Measurements from ENCODE around the gene GAS2L2. TPM values are rescaled to one million over a fixed set of nuclear protein-coding genes. Genes with fewer than 3 reads are reported as not detected.
A peak's percentile ranks its signal among the peaks of the same experiment; 100 is the strongest.

The GAS2L2 gene
- total RNA-seq, 3 donors from 2014 or later = 0.29 to 0.33 (median 0.32) TPM

GRCh38 chr17:35714988-35715387 is 38.1 kb downstream of the GAS2L2 start:
- H3K4me1 ChIP-seq = no peaks in the 10 kb centered on the region
- H3K4me3 ChIP-seq = no peak overlapping the region
- TF ChIP-seq POLR2A (IDR thresholded peaks at IDR 0.05) (no peak), POLR2AphosphoS5 (IDR thresholded peaks at IDR 0.05) (no peak), CTCF (IDR thresholded peaks at IDR 0.05) (no peak)
- H3K27me3 ChIP-seq = no peaks in the 10 kb centered on the region
- H3K27ac ChIP-seq = no peak overlapping the region
- intact Hi-C loops (cut with DNase I; ENCODE audit: low total_unique reads) = no loop called here
- DNase-seq (ENCODE audit: low spot score in 2 of 2) = no peak
- no peaks in the 10 kb centered on the region for H3K36me3 ChIP-seq
- no peaks in the 10 kb centered on the region for H3K9me3 ChIP-seq

GRCh38 chr17:35713069-35713728 is 39.8 kb downstream of the GAS2L2 start:
- no peak for DNase-seq (ENCODE audit: low spot score in 2 of 2)
- Histone ChIP-seq H3K9me3 (no peaks in the 10 kb centered on the region), H3K27me3 (no peaks in the 10 kb centered on the region), H3K27ac (no peak overlapping the region), H3K4me3 (no peak overlapping the region), H3K36me3 (no peaks in the 10 kb centered on the region), H3K4me1 (no peaks in the 10 kb centered on the region)
- TF ChIP-seq POLR2A (IDR thresholded peaks at IDR 0.05) (no peak), POLR2AphosphoS5 (IDR thresholded peaks at IDR 0.05) (peak in 1 of 3 donors; percentile 17)
- intact Hi-C loops (cut with DNase I; ENCODE audit: low total_unique reads) = no loop called here

GRCh38 chr17:35710950-35711349 is 42.1 kb downstream of the GAS2L2 start:
- no peak for DNase-seq (ENCODE audit: low spot score in 2 of 2)
- no peak overlapping the region for H3K4me3 ChIP-seq
- intact Hi-C loops (cut with DNase I; ENCODE audit: low total_unique reads) = no loop called here
- no peaks in the 10 kb centered on the region for H3K36me3 ChIP-seq
- H3K9me3 ChIP-seq = no peaks in the 10 kb centered on the region
- H3K4me1 ChIP-seq = no peaks in the 10 kb centered on the region
- TF ChIP-seq POLR2AphosphoS5 (IDR thresholded peaks at IDR 0.05) (no peak), CTCF (IDR thresholded peaks at IDR 0.05) (no peak), POLR2A (IDR thresholded peaks at IDR 0.05) (no peak)
- no peaks in the 10 kb centered on the region for H3K27me3 ChIP-seq
- H3K27ac ChIP-seq = no peak overlapping the region

GRCh38 chr17:35709874-35710273 is 43.2 kb downstream of the GAS2L2 start:
- no peak for DNase-seq (ENCODE audit: low spot score in 2 of 2)
- Histone ChIP-seq H3K4me3 (no peak overlapping the region), H3K9me3 (no peaks in the 10 kb centered on the region), H3K4me1 (no peaks in the 10 kb centered on the region), H3K27me3 (no peaks in the 10 kb centered on the region), H3K27ac (no peak overlapping the region), H3K36me3 (no peaks in the 10 kb centered on the region)
- intact Hi-C loops (cut with DNase I; ENCODE audit: low total_unique reads) = no loop called here
- TF ChIP-seq POLR2AphosphoS5 (IDR thresholded peaks at IDR 0.05) = no peak
- TF ChIP-seq CTCF (IDR thresholded peaks at IDR 0.05) = no peak
- TF ChIP-seq POLR2A (IDR thresholded peaks at IDR 0.05) = no peak

GRCh38 chr17:35708951-35709350 is 44.1 kb downstream of the GAS2L2 start:
- H3K27ac ChIP-seq = no peak overlapping the region
- DNase-seq (ENCODE audit: low spot score in 2 of 2) = no peak
- intact Hi-C loops (cut with DNase I; ENCODE audit: low total_unique reads) = no loop called here
- H3K4me1 ChIP-seq = no peaks in the 10 kb centered on the region
- H3K27me3 ChIP-seq = no peaks in the 10 kb centered on the region
- no peak for TF ChIP-seq CTCF (IDR thresholded peaks at IDR 0.05)
- no peak for TF ChIP-seq POLR2AphosphoS5 (IDR thresholded peaks at IDR 0.05)
- TF ChIP-seq POLR2A (IDR thresholded peaks at IDR 0.05) = no peak
- no peaks in the 10 kb centered on the region for H3K9me3 ChIP-seq
- H3K4me3 ChIP-seq = no peak overlapping the region
- H3K36me3 ChIP-seq = no peaks in the 10 kb centered on the region

Data from breast epithelium (tissue), 4 donors.